ENCODE results near the gene EDN1. TPM values are rescaled to one million over a fixed set of nuclear protein-coding genes. Genes with fewer than 3 reads are reported as not detected.

The EDN1 gene
- total and polyA plus RNA-seq, 2 donors (not counting 1 experiment from before 2014, with no cell fraction given) = 0.17 to 10.1 TPM

DNA sequence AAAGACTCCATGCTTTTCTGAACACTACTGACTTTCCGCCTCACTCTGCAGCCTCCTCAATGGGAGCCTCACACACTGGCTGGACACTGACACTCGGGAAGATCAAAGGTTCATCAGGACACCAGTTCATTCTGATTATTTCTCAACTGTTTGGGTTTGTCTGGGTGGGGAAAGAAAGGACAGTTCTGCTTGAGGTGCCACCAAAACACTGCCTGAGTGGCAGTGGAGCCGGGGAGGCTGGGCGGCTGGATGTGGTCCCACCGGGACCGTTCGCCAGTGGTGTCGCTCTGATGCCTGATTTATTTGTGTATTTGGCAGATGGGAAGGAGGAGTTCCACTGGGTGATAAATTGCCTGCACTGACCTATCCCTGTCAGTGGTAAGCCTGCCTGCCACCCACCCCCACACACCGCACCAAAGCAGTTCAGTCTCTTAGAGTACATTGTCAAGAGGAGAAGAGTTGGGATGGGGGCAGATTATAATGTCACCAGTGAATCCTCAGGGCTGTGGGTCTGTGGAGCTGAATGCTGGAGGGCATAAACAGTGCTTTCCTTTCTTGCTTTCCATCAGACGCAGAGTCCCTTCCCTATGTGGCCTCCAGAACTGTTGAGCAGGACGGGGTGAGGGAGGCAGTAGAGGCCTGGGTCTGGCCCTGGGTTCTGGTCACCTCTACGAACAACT is 49.8 kb downstream of the EDN1 start:
- Histone ChIP-seq H3K79me2 (ENCODE audit: control insufficient read depth, insufficient read depth, low read length) (no peaks in the 10 kb centered on the region), H3K4me2 (ENCODE audit: extremely low read depth, insufficient read depth, low read length) (no peak overlapping the region), H3K27me3 (ENCODE audit: control insufficient read depth, insufficient read depth, low read length) (no peaks in the 10 kb centered on the region), H3K4me1 (ENCODE audit: control insufficient read depth, extremely low read depth, insufficient read depth, low read length) (no peaks in the 10 kb centered on the region), H3K27ac (ENCODE audit: insufficient read depth, low read length) (no peak overlapping the region), H3K9ac (ENCODE audit: insufficient read depth, low read length) (no peak overlapping the region), H4K20me1 (ENCODE audit: control insufficient read depth, extremely low read depth, insufficient read depth, low read length) (no peaks in the 10 kb centered on the region), H3K4me3 (replicated peaks in 1 of 4; ENCODE audit: control extremely low read depth in 1 of 4, insufficient read depth in 1 of 4, low read depth in 3 of 4, low read length in 4 of 4) (no peak overlapping the region), H2AFZ (ENCODE audit: low read length) (no peak overlapping the region), H3K9me3 (ENCODE audit: control insufficient read depth, insufficient read depth, low read depth, low read length) (no peaks in the 10 kb centered on the region), H3K36me3 (ENCODE audit: control insufficient read depth, insufficient read depth, low read length) (no peaks in the 10 kb centered on the region)
- DNase-seq (ENCODE audit: low read depth in 2 of 2) = no peak
- no peak for TF ChIP-seq EZH2 (IDR thresholded peaks at IDR 0.05; ENCODE audit: low read length, missing control alignments)
- TF ChIP-seq, protein P1, sequence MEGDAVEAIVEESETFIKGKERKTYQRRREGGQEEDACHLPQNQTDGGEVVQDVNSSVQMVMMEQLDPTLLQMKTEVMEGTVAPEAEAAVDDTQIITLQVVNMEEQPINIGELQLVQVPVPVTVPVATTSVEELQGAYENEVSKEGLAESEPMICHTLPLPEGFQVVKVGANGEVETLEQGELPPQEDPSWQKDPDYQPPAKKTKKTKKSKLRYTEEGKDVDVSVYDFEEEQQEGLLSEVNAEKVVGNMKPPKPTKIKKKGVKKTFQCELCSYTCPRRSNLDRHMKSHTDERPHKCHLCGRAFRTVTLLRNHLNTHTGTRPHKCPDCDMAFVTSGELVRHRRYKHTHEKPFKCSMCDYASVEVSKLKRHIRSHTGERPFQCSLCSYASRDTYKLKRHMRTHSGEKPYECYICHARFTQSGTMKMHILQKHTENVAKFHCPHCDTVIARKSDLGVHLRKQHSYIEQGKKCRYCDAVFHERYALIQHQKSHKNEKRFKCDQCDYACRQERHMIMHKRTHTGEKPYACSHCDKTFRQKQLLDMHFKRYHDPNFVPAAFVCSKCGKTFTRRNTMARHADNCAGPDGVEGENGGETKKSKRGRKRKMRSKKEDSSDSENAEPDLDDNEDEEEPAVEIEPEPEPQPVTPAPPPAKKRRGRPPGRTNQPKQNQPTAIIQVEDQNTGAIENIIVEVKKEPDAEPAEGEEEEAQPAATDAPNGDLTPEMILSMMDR (conservative IDR thresholded peaks at IDR 0.05 in 1 of 2, IDR thresholded peaks at IDR 0.05 in 1 of 2; ENCODE audit: low read depth in 1 of 2, low read length in 2 of 2) = no peak

DNA sequence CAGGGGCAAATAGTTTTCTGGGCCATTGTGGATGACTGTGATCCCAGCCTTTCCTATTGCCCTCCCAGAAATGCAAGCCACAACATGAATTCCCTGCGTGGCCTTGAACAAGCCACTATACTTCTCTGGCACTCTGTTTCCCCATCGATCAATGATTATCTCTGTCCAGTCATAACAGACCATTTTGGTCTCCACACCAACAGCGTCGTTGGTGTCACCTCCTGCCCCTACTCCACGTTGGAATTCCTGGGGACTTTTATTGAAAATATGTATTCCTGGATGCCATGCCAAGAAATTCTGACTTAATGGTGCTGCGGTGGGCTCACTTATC is 50.3 kb downstream of the EDN1 start:
- Histone ChIP-seq H4K20me1 (ENCODE audit: control insufficient read depth, extremely low read depth, insufficient read depth, low read length) (no peaks in the 10 kb centered on the region), H3K27ac (ENCODE audit: insufficient read depth, low read length) (no peak overlapping the region), H3K4me1 (ENCODE audit: control insufficient read depth, extremely low read depth, insufficient read depth, low read length) (no peaks in the 10 kb centered on the region), H3K4me3 (replicated peaks in 1 of 4; ENCODE audit: control extremely low read depth in 1 of 4, insufficient read depth in 1 of 4, low read depth in 3 of 4, low read length in 4 of 4) (no peak overlapping the region), H3K36me3 (ENCODE audit: control insufficient read depth, insufficient read depth, low read length) (no peaks in the 10 kb centered on the region), H3K4me2 (ENCODE audit: extremely low read depth, insufficient read depth, low read length) (no peak overlapping the region), H3K79me2 (ENCODE audit: control insufficient read depth, insufficient read depth, low read length) (no peaks in the 10 kb centered on the region), H2AFZ (ENCODE audit: low read length) (no peak overlapping the region), H3K9me3 (ENCODE audit: control insufficient read depth, insufficient read depth, low read depth, low read length) (no peaks in the 10 kb centered on the region), H3K9ac (ENCODE audit: insufficient read depth, low read length) (no peak overlapping the region), H3K27me3 (ENCODE audit: control insufficient read depth, insufficient read depth, low read length) (no peaks in the 10 kb centered on the region)
- TF ChIP-seq EZH2 (IDR thresholded peaks at IDR 0.05; ENCODE audit: low read length, missing control alignments) = no peak
- TF ChIP-seq, protein P1 (conservative IDR thresholded peaks at IDR 0.05 in 1 of 2, IDR thresholded peaks at IDR 0.05 in 1 of 2; ENCODE audit: low read depth in 1 of 2, low read length in 2 of 2) = no peak
- DNase-seq (ENCODE audit: low read depth in 2 of 2) = no peak

DNA sequence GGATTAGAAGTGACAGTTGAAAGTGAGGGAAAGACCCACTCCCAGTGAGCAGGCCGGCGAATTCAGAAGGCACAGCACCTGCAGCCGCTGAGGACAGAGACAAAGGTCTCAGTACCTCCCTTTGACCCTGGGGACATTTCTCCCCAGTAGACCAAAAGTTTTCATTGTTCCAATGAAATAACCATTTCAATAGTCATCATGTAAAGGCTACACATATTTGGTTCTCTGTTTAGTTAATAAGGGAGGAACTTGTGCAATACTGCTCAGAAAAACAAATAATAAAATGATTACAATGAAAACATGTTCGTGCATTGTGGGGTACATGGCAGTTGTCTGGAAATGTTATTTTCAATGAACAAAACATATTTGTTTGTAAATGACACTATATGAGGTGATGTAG is 52.5 kb downstream of the EDN1 start:
- no peak for DNase-seq (ENCODE audit: low read depth in 2 of 2)
- no peak overlapping the region for H3K27ac ChIP-seq (ENCODE audit: insufficient read depth, low read length)
- H3K79me2 ChIP-seq (ENCODE audit: control insufficient read depth, insufficient read depth, low read length) = no peaks in the 10 kb centered on the region
- H3K4me1 ChIP-seq (ENCODE audit: control insufficient read depth, extremely low read depth, insufficient read depth, low read length) = no peaks in the 10 kb centered on the region
- no peak overlapping the region for H3K9ac ChIP-seq (ENCODE audit: insufficient read depth, low read length)
- no peaks in the 10 kb centered on the region for H3K9me3 ChIP-seq (ENCODE audit: control insufficient read depth, insufficient read depth, low read depth, low read length)
- H3K36me3 ChIP-seq (ENCODE audit: control insufficient read depth, insufficient read depth, low read length) = no peaks in the 10 kb centered on the region
- H3K4me3 ChIP-seq (replicated peaks in 1 of 4; ENCODE audit: control extremely low read depth in 1 of 4, insufficient read depth in 1 of 4, low read depth in 3 of 4, low read length in 4 of 4) = no peak overlapping the region
- H3K4me2 ChIP-seq (ENCODE audit: extremely low read depth, insufficient read depth, low read length) = no peak overlapping the region
- TF ChIP-seq EZH2 (IDR thresholded peaks at IDR 0.05; ENCODE audit: low read length, missing control alignments) = no peak
- TF ChIP-seq, protein P1 (conservative IDR thresholded peaks at IDR 0.05 in 1 of 2, IDR thresholded peaks at IDR 0.05 in 1 of 2; ENCODE audit: low read depth in 1 of 2, low read length in 2 of 2) = no peak
- H2AFZ ChIP-seq (ENCODE audit: low read length) = no peak overlapping the region
- H3K27me3 ChIP-seq (ENCODE audit: control insufficient read depth, insufficient read depth, low read length) = no peaks in the 10 kb centered on the region
- H4K20me1 ChIP-seq (ENCODE audit: control insufficient read depth, extremely low read depth, insufficient read depth, low read length) = no peaks in the 10 kb centered on the region

Data from fibroblast of lung (primary cell).